K562 (cell line): Measurements from ENCODE around the gene ANKZF1. TPM values are rescaled to one million over a fixed set of nuclear protein-coding genes. Genes with fewer than 3 reads are reported as not detected.
A peak's percentile ranks its signal among the peaks of the same experiment; 100 is the strongest.

ENCODE experiments used
- ATF7 ChIP-seq: fragments of 450-650 bp; IDR thresholded peaks from 2 replicates; pipeline ENCODE4 v1.7.1; 2014; ENCODE audit warnings: mild to moderate bottlenecking, moderate library complexity
- BACH1 ChIP-seq: fragments of 200-800 bp; sonication (Bioruptor generic); IDR thresholded peaks from 2 replicates; pipeline ENCODE4 v1.6.1; 2016; ENCODE audit warnings: missing genetic modification characterization, missing compliant biosample characterization
- CHCHD3 ChIP-seq: fragments of 250-450 bp; sonication (Bioruptor Pico); IDR thresholded peaks from 2 replicates; pipeline ENCODE4 v2.1.2; 2022; ENCODE audit warnings: mild to moderate bottlenecking
- HMGN3 ChIP-seq: IDR thresholded peaks from 2 replicates; pipeline ENCODE4 v1.6.1; 2011; ENCODE audit warnings: borderline replicate concordance, low read depth, mild to moderate bottlenecking, mixed read lengths, low read length; ENCODE audit not compliant: insufficient read length; ENCODE audit errors: extremely low read depth
- ILK ChIP-seq: fragments of 450-650 bp; IDR thresholded peaks from 2 replicates; pipeline ENCODE4 v1.6.1; 2016; ENCODE audit warnings: missing genetic modification characterization, low read depth, mild to moderate bottlenecking, missing compliant biosample characterization, moderate library complexity, borderline replicate concordance
- IRF2 ChIP-seq: sonication (generic); formaldehyde crosslinking; IDR thresholded peaks from 2 replicates; pipeline ENCODE4 v1.8.1; 2022; ENCODE audit warnings: mild to moderate bottlenecking, missing genetic modification reagents
- KAT7 ChIP-seq: sonication (generic); formaldehyde crosslinking; IDR thresholded peaks from 2 replicates; pipeline ENCODE4 v1.8.0; 2022; ENCODE audit warnings: missing genetic modification reagents, mild to moderate bottlenecking, borderline replicate concordance
- MYC ChIP-seq, 2 experiments: fragments of 250-450 bp in 1 of 2; sonication (Bioruptor Pico) in 1 of 2; IDR thresholded peaks; 2 replicates each; pipeline versions ENCODE4 v1.5.1 to v1.6.1; 2012 to 2021; ENCODE audit warnings: low read depth in 2 of 2, borderline replicate concordance in 1 of 2, improper control_type of control experiment in 1 of 2, low read length in 1 of 2, mild to moderate bottlenecking in 1 of 2, moderate library complexity in 1 of 2
- PTBP1 ChIP-seq: fragments of 200-400 bp; formaldehyde crosslinking; IDR thresholded peaks from 2 replicates; pipeline ENCODE4 v1.6.1; 2017; ENCODE audit warnings: low read depth, low read length
- SMC3 ChIP-seq: conservative IDR thresholded peaks from 2 replicates; pipeline ENCODE4 v1.6.1; 2011; ENCODE audit warnings: low read depth, low read length, improper control_type of control experiment; ENCODE audit not compliant: insufficient read depth
- SNAPC5 ChIP-seq: fragments of 250-450 bp; sonication (Bioruptor Pico); IDR thresholded peaks from 2 replicates; pipeline ENCODE4 v1.8.0; 2021; ENCODE audit warnings: moderate library complexity, mild to moderate bottlenecking, inconsistent platforms
- TAF1 ChIP-seq: IDR thresholded peaks from 2 replicates; pipeline ENCODE4 v1.6.1; 2011; ENCODE audit warnings: mild to moderate bottlenecking, low read length, moderate library complexity; ENCODE audit not compliant: insufficient read depth, control insufficient read depth, severe bottlenecking; ENCODE audit errors: extremely low read depth
- ZNF184 ChIP-seq: sonication (generic); formaldehyde crosslinking; IDR thresholded peaks from 2 replicates; pipeline ENCODE4 v1.5.0; 2020; ENCODE audit warnings: missing genetic modification reagents
- ZNF197 ChIP-seq: fragments of 200-800 bp; sonication (Bioruptor generic); IDR thresholded peaks from 2 replicates; pipeline ENCODE4 v1.6.1; 2016; ENCODE audit warnings: low read depth, missing genetic modification characterization, missing compliant biosample characterization
- ZNF280B ChIP-seq: fragments of 250-450 bp; sonication (Bioruptor Pico); IDR thresholded peaks from 2 replicates; pipeline ENCODE4 v1.5.1; 2021; ENCODE audit warnings: mild to moderate bottlenecking
- ZNF717 ChIP-seq: fragments of 250-450 bp; sonication (Bioruptor Pico); IDR thresholded peaks from 2 replicates; pipeline ENCODE4 v1.5.0; 2021
- polyA plus RNA-seq, 8 experiments: library from polyadenylated mRNA; depleted of rRNA in 4 of 8; stranded (reverse) in 5 of 8; unstranded in 3 of 8; fragments of >200 nt; fragmentation: Nextera tagmentation in 2 of 8; fragmentation: Illumina TruSeq in 1 of 8; extraction: Ambion mirVana in 2 of 8; extraction: Trizol in 1 of 8; gene quantifications; 2 replicates each; pipeline versions ENCODE4 v1.2.1 to v1.2.3, GENCODE V29; 2011 to 2014; ENCODE audit warnings: inconsistent platforms in 1 of 8, missing spikeins in 1 of 8
- total RNA-seq, 7 experiments: library from RNA; depleted of rRNA in 6 of 7; stranded (reverse); fragments of >200 nt in 6 of 7; fragmentation: Illumina TruSeq in 2 of 7; extraction: Trizol in 2 of 7; gene quantifications; 2 replicates each; pipeline versions ENCODE4 v1.2.1 to v1.2.3, GENCODE V29; 2011 to 2021; ENCODE audit warnings: low replicate concordance in 1 of 7
- TF ChIP-seq, protein P1 (sequence below): fragments of 450-650 bp; formaldehyde crosslinking; IDR thresholded peaks from 2 replicates; pipeline ENCODE4 v1.4.0; 2022; ENCODE audit warnings: missing genetic modification characterization
- TF ChIP-seq, protein P2 (sequence below): fragments of 250-450 bp; sonication (Bioruptor Pico); IDR thresholded peaks from 2 replicates; pipeline ENCODE4 v1.9.0; 2021; ENCODE audit warnings: mild to moderate bottlenecking
- TF ChIP-seq, protein P3 (sequence below): fragments of 250-450 bp; sonication (Bioruptor Pico); IDR thresholded peaks from 2 replicates; pipeline ENCODE4 v1.4.0; 2020; ENCODE audit warnings: mild to moderate bottlenecking
- TF ChIP-seq, protein P4 (sequence below): fragments of 450-650 bp; formaldehyde crosslinking; conservative IDR thresholded peaks from 2 replicates; pipeline ENCODE4 v1.4.0; 2022; ENCODE audit warnings: mild to moderate bottlenecking, missing genetic modification characterization

Gene ANKZF1
- total and polyA plus RNA-seq, 9 of the 15 experiments (the other 6 are each of a cell fraction or from before 2014, with no cell fraction given) = 3.1 to 60.6 (median 31.0) TPM

- TF ChIP-seq ZNF280B (CRISPR knock-in tag) (no peak), ZNF717 (no peak), CHCHD3 (CRISPR knock-in tag) (no peak), BACH1 (tag) (no peak), ZNF184 (CRISPR knock-in tag) (no peak), HMGN3 (no peak), ZNF197 (CRISPR knock-in tag) (no peak), MYC (IDR thresholded peaks at IDR 0.05; ENCODE audit: low read depth, low read length) (no peak), MYC (CRISPR knock-in tag; IDR thresholded peaks at IDR 0.05; ENCODE audit: borderline replicate concordance, low read depth) (no peak), IRF2 (CRISPR knock-in tag) (no peak), ATF7 (no peak), PTBP1 (no peak), SMC3 (peak; percentile 48; the same call in 1 of the 2 replicates), ILK (tag) (no peak), SNAPC5 (CRISPR knock-in tag) (no peak), KAT7 (0 out of 2 replicates have a peak, but pooled peaks have one; percentile 24), TAF1 (no peak)
- TF ChIP-seq, protein P1, sequence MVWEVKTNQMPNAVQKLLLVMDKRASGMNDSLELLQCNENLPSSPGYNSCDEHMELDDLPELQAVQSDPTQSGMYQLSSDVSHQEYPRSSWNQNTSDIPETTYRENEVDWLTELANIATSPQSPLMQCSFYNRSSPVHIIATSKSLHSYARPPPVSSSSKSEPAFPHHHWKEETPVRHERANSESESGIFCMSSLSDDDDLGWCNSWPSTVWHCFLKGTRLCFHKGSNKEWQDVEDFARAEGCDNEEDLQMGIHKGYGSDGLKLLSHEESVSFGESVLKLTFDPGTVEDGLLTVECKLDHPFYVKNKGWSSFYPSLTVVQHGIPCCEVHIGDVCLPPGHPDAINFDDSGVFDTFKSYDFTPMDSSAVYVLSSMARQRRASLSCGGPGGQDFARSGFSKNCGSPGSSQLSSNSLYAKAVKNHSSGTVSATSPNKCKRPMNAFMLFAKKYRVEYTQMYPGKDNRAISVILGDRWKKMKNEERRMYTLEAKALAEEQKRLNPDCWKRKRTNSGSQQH (CRISPR knock-in tag) = no peak
- TF ChIP-seq, protein P2, sequence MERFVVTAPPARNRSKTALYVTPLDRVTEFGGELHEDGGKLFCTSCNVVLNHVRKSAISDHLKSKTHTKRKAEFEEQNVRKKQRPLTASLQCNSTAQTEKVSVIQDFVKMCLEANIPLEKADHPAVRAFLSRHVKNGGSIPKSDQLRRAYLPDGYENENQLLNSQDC = peak; percentile 22; the same call in 1 of the 2 replicates
- TF ChIP-seq, protein P3, sequence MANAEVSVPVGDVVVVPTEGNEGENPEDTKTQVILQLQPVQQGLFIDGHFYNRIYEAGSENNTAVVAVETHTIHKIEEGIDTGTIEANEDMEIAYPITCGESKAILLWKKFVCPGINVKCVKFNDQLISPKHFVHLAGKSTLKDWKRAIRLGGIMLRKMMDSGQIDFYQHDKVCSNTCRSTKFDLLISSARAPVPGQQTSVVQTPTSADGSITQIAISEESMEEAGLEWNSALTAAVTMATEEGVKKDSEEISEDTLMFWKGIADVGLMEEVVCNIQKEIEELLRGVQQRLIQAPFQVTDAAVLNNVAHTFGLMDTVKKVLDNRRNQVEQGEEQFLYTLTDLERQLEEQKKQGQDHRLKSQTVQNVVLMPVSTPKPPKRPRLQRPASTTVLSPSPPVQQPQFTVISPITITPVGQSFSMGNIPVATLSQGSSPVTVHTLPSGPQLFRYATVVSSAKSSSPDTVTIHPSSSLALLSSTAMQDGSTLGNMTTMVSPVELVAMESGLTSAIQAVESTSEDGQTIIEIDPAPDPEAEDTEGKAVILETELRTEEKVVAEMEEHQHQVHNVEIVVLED (CRISPR knock-in tag) = no peak
- TF ChIP-seq, protein P4, sequence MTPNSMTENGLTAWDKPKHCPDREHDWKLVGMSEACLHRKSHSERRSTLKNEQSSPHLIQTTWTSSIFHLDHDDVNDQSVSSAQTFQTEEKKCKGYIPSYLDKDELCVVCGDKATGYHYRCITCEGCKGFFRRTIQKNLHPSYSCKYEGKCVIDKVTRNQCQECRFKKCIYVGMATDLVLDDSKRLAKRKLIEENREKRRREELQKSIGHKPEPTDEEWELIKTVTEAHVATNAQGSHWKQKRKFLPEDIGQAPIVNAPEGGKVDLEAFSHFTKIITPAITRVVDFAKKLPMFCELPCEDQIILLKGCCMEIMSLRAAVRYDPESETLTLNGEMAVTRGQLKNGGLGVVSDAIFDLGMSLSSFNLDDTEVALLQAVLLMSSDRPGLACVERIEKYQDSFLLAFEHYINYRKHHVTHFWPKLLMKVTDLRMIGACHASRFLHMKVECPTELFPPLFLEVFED (CRISPR knock-in tag) = no peak
These were observed 48.4 kb downstream of the ANKZF1 start (continued) for GRCh38 chr2:219277703-219278654.
